AG10803 (cell line): ENCODE results near the gene RASAL2.

Experiments used
- DNase-seq: peaks from one replicate; pipeline ENCODE4 v3.0.0; 2010; ENCODE audit warnings: low read depth
- H3K4me3 ChIP-seq: 2 replicates; pipeline ENCODE4 v1.5.1; 2011; ENCODE audit warnings: mild to moderate bottlenecking, low read length, control low read depth
- TF ChIP-seq, protein P1 (sequence below): conservative IDR thresholded peaks from 2 replicates; pipeline ENCODE4 v1.5.1; 2011; ENCODE audit warnings: mild to moderate bottlenecking, low read length, control low read depth, inconsistent platforms

Gene RASAL2

GRCh38 chr1:178352790-178353416 is 259.0 kb downstream of the RASAL2 start:
- DNase-seq, result no peak
- no peak overlapping the region for H3K4me3 ChIP-seq
- TF ChIP-seq, protein P1, sequence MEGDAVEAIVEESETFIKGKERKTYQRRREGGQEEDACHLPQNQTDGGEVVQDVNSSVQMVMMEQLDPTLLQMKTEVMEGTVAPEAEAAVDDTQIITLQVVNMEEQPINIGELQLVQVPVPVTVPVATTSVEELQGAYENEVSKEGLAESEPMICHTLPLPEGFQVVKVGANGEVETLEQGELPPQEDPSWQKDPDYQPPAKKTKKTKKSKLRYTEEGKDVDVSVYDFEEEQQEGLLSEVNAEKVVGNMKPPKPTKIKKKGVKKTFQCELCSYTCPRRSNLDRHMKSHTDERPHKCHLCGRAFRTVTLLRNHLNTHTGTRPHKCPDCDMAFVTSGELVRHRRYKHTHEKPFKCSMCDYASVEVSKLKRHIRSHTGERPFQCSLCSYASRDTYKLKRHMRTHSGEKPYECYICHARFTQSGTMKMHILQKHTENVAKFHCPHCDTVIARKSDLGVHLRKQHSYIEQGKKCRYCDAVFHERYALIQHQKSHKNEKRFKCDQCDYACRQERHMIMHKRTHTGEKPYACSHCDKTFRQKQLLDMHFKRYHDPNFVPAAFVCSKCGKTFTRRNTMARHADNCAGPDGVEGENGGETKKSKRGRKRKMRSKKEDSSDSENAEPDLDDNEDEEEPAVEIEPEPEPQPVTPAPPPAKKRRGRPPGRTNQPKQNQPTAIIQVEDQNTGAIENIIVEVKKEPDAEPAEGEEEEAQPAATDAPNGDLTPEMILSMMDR, result no peak

DNA sequence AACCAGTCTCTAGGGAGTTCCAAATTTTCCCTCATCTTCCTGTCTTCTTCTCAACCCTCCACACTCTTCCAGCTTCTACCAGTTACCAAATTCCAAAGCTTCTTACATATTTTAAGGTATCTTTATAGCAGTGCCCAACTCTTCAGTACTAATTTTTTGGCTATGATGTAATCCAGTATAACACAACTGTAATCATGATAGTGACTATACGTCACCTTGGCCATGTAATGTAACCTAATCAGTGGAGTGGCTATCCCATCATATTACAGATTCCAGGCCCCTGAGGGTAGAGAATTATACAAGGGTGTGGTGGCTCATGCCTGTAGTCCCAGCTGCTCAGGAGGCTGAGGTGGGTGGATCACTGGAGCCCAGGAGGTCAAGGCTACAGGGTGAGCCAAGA is 259.6 kb downstream of the RASAL2 start:
- no peak overlapping the region for H3K4me3 ChIP-seq
- no peak for DNase-seq
- TF ChIP-seq, protein P1, result no peak

DNA sequence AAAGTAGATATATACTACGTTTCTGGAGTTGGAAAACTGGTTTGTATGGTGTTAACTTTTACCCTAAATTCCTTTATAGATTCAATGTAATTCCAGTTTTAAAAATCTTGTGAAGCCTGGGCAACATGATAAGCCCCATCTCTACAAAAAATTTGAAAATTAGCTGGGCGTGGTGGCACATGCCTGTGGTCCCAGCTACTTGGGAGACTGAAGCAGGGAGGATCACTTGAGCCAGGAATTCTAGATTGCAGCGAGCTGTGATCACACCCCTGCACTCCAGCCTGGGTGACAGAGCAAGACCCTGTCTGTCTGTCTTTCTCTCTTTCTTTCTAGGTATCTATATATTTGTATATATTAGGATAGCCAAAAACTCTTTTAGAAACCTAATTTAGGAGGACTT is 260.9 kb downstream of the RASAL2 start:
- TF ChIP-seq, protein P1, result no peak
- no peak overlapping the region for H3K4me3 ChIP-seq

GRCh38 chr1:178356299-178356698 is 262.4 kb downstream of the RASAL2 start:
- TF ChIP-seq, protein P1, result no peak
- H3K4me3 ChIP-seq, result no peak overlapping the region
- no peak for DNase-seq

More for the DNA sequence above, 260.9 kb downstream of the RASAL2 start:
- DNase-seq, result peak; percentile 43

GRCh38 chr1:178358456-178358855 is 264.6 kb downstream of the RASAL2 start:
- TF ChIP-seq, protein P1, result no peak
- no peak for DNase-seq
- H3K4me3 ChIP-seq, result no peak overlapping the region

DNA sequence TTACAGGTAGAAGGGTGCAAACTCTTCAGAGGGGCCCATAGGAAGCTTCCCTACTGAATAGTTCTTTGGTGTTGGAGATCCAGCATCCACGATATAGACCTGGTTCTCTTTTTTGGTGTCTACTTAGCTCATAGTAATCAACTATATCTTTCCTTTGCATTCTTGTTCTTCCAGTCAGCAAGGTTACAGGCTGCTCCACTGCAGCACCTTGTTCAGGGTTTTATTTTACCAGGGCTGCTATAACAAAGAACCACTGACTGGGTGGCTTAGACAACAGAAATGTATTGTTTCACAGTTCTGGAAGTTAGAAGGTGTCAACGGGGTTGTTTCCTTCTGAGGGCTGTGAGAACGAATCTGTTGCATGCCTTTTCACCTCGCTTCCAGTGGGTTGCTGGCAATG is 266.5 kb downstream of the RASAL2 start:
- H3K4me3 ChIP-seq, result no peak overlapping the region
- DNase-seq, result no peak
- TF ChIP-seq, protein P1, result no peak

GRCh38 chr1:178361847-178362246 is 267.9 kb downstream of the RASAL2 start:
- no peak overlapping the region for H3K4me3 ChIP-seq
- TF ChIP-seq, protein P1, result no peak
- DNase-seq, result no peak
